ENCODE data around the gene APBB2. TPM values are rescaled to one million over a fixed set of nuclear protein-coding genes. Genes with fewer than 3 reads are reported as not detected.
"Not testable (repeated sequence)": the region's sequence is repeated elsewhere in the genome, so short reads cannot be mapped to it uniquely, and the experiment has no call there.

Gene APBB2
- total and polyA plus RNA-seq, 10 of the 15 experiments (the other 5 are each of a cell fraction or from before 2014, with no cell fraction given) = 2.7 to 24.6 (median 19.0) TPM

- ATAC-seq (no peak), FAIRE-seq (no peak), DNase-seq (ENCODE audit: low read depth, low spot score) (no peak)
- H2AFZ ChIP-seq (ENCODE audit: control insufficient read depth, low read depth, low read length) = no peak overlapping the region
- SMC1A ChIA-PET (ENCODE audit: uncharacterized antibody, unreplicated experiment) = interaction anchor here (1.1 to 2.3 kb wide), 2 partner anchors 16 to 100 kb away, joined by 3 to 9 read pairs; no protein-coding TSS in a partner anchor
- H3K36me3 ChIP-seq (ENCODE audit: control insufficient read depth in 2 of 2, insufficient read depth in 2 of 2, low read length in 1 of 2) = no peaks in the 10 kb centered on the region
- CTCF ChIA-PET = no interaction called here
- POLR2A ChIA-PET = interaction anchor here (0.6 kb wide), 1 partner anchor 387 kb away, joined by 4 read pairs; no protein-coding TSS in a partner anchor
- RAD21 ChIA-PET (ENCODE audit: unreplicated experiment) = no interaction called here
- H3K4me3 ChIP-seq = no peak overlapping the region
- H3K27ac ChIP-seq (ENCODE audit: control insufficient read depth, insufficient read depth) = no peak overlapping the region
- H3K79me2 ChIP-seq (ENCODE audit: control insufficient read depth, insufficient read depth, low read length) = no peaks in the 10 kb centered on the region; the same call in 1 of the 2 replicates
- in situ Hi-C loops (cut with MboI) = no loop called here
- 92% methylated on average over 2 of the region's 2 CpGs for WGBS (ENCODE audit: insufficient coverage, insufficient replicate concordance, low lambda C conversion rate, missing lambda C conversion rate)
- BruUV-seq (replicated peaks) = no TSS peak
- no peak for TF ChIP-seq ASH2L (IDR thresholded peaks at IDR 0.05; ENCODE audit: borderline replicate concordance, low read depth)
- no peak for TF ChIP-seq SIN3A (IDR thresholded peaks at IDR 0.05; ENCODE audit: low read depth, low read length)
- no peak for TF ChIP-seq DPF2 (IDR thresholded peaks at IDR 0.05)
- no peak overlapping the region for H3K4me2 ChIP-seq (ENCODE audit: control insufficient read depth, insufficient read depth)
- no peaks in the 10 kb centered on the region for H4K20me1 ChIP-seq (ENCODE audit: control insufficient read depth, insufficient read depth)
- H3K9me3 ChIP-seq (replicated peaks; ENCODE audit: control insufficient read depth, insufficient read depth, low read length) = no peaks in the 10 kb centered on the region; the same call in 2 of the 3 replicates
- H3K27me3 ChIP-seq (replicated peaks in 1 of 2; ENCODE audit: control insufficient read depth in 2 of 2, insufficient read depth in 2 of 2, low read length in 1 of 2) = no peaks in the 10 kb centered on the region
- H3K4me1 ChIP-seq (ENCODE audit: control insufficient read depth, insufficient read depth, low read length) = peaks cover 27% of the 10 kb centered on the region
- H3K9ac ChIP-seq (ENCODE audit: control insufficient read depth, insufficient read depth, low read length) = no peak overlapping the region
- intact Hi-C loops (cut with micrococcal nuclease; ENCODE audit: unreplicated experiment) = no loop called here
Measured at GRCh38 chr4:40995850-40996249, 218.5 kb downstream of the APBB2 start.

DNA sequence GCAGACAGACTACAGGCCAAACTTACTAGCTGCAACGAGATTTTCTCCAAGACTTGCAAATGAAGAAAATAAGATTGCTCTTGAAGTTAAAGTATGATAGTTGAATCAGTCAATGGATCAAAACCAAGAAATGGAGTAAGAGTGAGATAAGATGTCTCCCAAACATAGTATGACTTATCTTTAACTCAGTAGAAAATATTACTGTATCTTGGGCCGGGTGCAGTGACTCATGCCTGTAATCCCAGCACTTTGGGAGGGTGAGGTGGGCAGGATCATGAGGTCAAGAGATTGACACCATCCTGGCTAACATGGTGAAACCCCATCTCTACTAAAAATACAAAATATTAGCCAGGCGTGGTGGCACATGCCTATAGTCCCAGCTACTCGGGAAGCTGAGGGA is 220.0 kb downstream of the APBB2 start:
- ATAC-seq; H3K4me2 ChIP-seq (ENCODE audit: control insufficient read depth, insufficient read depth); FAIRE-seq; intact Hi-C loops (cut with micrococcal nuclease; ENCODE audit: unreplicated experiment); H3K9me3 ChIP-seq (replicated peaks; ENCODE audit: control insufficient read depth, insufficient read depth, low read length); in situ Hi-C loops (cut with MboI); DNase-seq (ENCODE audit: low read depth, low spot score); H3K4me3 ChIP-seq; H4K20me1 ChIP-seq (ENCODE audit: control insufficient read depth, insufficient read depth); BruUV-seq (replicated peaks); H3K36me3 ChIP-seq (ENCODE audit: control insufficient read depth in 2 of 2, insufficient read depth in 2 of 2, low read length in 1 of 2); H2AFZ ChIP-seq (ENCODE audit: control insufficient read depth, low read depth, low read length); H3K79me2 ChIP-seq (ENCODE audit: control insufficient read depth, insufficient read depth, low read length); H3K27ac ChIP-seq (ENCODE audit: control insufficient read depth, insufficient read depth); H3K9ac ChIP-seq (ENCODE audit: control insufficient read depth, insufficient read depth, low read length); H3K27me3 ChIP-seq (replicated peaks in 1 of 2; ENCODE audit: control insufficient read depth in 2 of 2, insufficient read depth in 2 of 2, low read length in 1 of 2): not testable (repeated sequence)
- WGBS (ENCODE audit: insufficient coverage, insufficient replicate concordance, low lambda C conversion rate, missing lambda C conversion rate) = 88% methylated on average over 4 of the region's 4 CpGs
- ChIA-PET CTCF (interaction anchor here (2.7 kb wide), 1 partner anchor 218 kb away, joined by 19 read pairs; no protein-coding TSS in a partner anchor), POLR2A (interaction anchor here (0.7 to 1.6 kb wide), 3 partner anchors 11 to 196 kb away, joined by 3 to 5 read pairs (median 4); no protein-coding TSS in a partner anchor), SMC1A (ENCODE audit: uncharacterized antibody, unreplicated experiment) (interaction anchor here (1.0 to 1.4 kb wide), 2 partner anchors 8 to 105 kb away, joined by 3 to 4 read pairs; no protein-coding TSS in a partner anchor), RAD21 (ENCODE audit: unreplicated experiment) (interaction anchor here (2.9 kb wide), 1 partner anchor 217 kb away, joined by 12 read pairs; no protein-coding TSS in a partner anchor)
- H3K4me1 ChIP-seq (ENCODE audit: control insufficient read depth, insufficient read depth, low read length) = peaks cover 38% of the 10 kb centered on the region
